ENCODE measurements around the gene ZNF646.

The ZNF646 gene

GRCh38 chr16:31088459-31089183 lies 14.4 kb downstream of the ZNF646 start, which contains the start of gene PRSS53:
PRSS53 (minus strand) TSS chr16:31088943; CDS start chr16:31088809, 134 bp downstream.
- TF ChIP-seq CTCF (conservative IDR thresholded peaks at IDR 0.05; ENCODE audit: low read length) = no peak
- no peak within 1 kb of the TSS for H3K4me3 ChIP-seq (ENCODE audit: low read length)
- no peak for DNase-seq (ENCODE audit: low read depth)

GRCh38 chr16:31089199-31089598 lies 15.0 kb downstream of the ZNF646 start:
- H3K4me3 ChIP-seq (ENCODE audit: low read length) = no peak overlapping the region
- TF ChIP-seq CTCF (conservative IDR thresholded peaks at IDR 0.05; ENCODE audit: low read length) = no peak
- no peak for DNase-seq (ENCODE audit: low read depth)

- peak; percentile 42 for DNase-seq (ENCODE audit: low read depth)
- H3K4me3 ChIP-seq (ENCODE audit: low read length) = no peak overlapping the region
- no peak for TF ChIP-seq CTCF (conservative IDR thresholded peaks at IDR 0.05; ENCODE audit: low read length)
Observed at GRCh38 chr16:31090540-31090939, 16.3 kb downstream of the ZNF646 start.

GRCh38 chr16:31092330-31092729 lies 18.1 kb downstream of the ZNF646 start:
- H3K4me3 ChIP-seq (ENCODE audit: low read length) = no peak overlapping the region
- peak; percentile 44 for DNase-seq (ENCODE audit: low read depth)
- TF ChIP-seq CTCF (conservative IDR thresholded peaks at IDR 0.05; ENCODE audit: low read length) = no peak

GRCh38 chr16:31093132-31093703 lies 19.0 kb downstream of the ZNF646 start:
- peak overlapping the region; percentile 93 for H3K4me3 ChIP-seq (ENCODE audit: low read length)
- peak; percentile 31 for DNase-seq (ENCODE audit: low read depth)
- TF ChIP-seq CTCF (conservative IDR thresholded peaks at IDR 0.05; ENCODE audit: low read length) = no peak

GRCh38 chr16:31094088-31094423 lies 19.8 kb downstream of the ZNF646 start:
- peak overlapping the region; percentile 93 for H3K4me3 ChIP-seq (ENCODE audit: low read length)
- DNase-seq (ENCODE audit: low read depth) = no peak
- TF ChIP-seq CTCF (conservative IDR thresholded peaks at IDR 0.05; ENCODE audit: low read length) = no peak
